ENCODE data around the gene FBXO47.
"Not testable (repeated sequence)": the region's sequence is repeated elsewhere in the genome, so short reads cannot be mapped to it uniquely, and the experiment has no call there.

Gene FBXO47

DNA sequence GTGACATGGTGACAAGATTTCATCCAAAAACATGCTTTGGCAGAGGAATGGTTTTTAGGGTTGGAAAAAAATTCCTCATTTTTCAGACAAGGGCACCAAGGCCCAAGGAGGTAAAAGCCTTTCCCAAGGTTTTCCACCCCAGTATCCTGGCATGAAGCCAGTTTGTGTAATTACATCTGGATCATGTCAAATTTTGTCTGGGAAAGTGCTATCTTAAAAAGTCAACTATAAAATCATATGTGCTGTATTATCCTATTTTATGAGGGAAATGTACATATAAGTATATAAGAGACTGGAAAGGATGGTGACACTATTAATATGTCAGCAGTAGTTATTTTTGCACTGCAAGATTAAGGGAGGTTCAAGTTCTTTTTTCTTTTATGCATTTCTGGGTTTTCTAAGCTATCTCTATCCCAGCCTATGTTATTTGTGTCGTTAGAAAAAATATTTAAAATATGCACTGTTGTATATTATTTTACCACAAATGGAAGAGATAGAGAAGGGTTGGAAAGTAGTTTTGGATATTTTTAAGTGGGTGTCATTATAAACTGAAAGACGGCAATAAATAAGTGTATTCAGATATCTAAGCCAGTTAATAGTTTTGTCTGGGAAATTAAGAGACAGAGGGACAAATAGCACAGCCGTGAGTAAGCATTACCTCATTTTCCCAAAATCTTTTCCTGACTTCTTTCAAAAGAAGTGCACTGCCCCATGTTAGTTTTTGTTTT lies 13.5 kb upstream of the FBXO47 start:
- no peak for DNase-seq (ENCODE audit: low read depth in 2 of 2)

DNA sequence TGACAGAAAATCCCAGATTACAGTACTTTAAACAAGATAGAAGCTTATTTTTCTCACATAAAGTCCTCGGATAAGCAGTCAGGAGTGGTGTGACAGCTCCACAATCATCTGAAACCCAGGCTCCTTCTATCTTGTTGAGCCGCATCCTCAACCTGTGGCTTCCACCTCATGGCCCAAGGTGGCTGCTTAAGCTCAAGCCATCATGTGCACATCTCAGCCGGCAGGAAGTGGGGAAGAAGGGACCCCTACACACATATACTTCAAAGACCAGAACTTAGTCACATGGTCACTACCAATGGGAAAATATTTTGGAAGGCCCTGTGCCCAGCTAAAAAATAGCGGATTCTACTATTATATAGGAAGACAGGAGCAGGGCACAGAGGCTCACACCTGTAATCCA lies 11.0 kb upstream of the FBXO47 start:
- DNase-seq (ENCODE audit: low read depth in 2 of 2): no peak

- DNase-seq (ENCODE audit: low read depth in 2 of 2): not testable (repeated sequence)
Observed at GRCh38 chr17:38976187-38976551, 9.0 kb upstream of the FBXO47 start.

DNA sequence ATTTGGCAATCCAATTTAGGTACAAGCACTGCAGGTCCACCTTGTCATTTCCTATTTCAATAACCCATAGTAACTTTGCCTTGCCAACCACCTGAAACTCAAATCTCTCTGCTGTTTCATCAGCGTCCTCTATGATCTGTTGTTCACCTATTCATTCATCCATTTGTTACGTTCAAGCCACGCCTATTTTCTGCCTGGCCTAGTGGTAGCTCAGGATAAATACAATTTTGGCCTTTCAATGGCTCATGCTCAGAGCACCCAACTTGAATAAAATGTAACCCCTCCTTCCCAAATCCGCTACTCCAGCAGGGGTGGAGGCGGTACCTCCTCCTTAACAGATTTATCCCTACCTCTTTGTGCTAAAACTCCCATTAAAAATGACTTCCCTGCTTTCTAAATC lies 3.6 kb upstream of the FBXO47 start:
- DNase-seq (ENCODE audit: low read depth in 2 of 2): no peak

DNA sequence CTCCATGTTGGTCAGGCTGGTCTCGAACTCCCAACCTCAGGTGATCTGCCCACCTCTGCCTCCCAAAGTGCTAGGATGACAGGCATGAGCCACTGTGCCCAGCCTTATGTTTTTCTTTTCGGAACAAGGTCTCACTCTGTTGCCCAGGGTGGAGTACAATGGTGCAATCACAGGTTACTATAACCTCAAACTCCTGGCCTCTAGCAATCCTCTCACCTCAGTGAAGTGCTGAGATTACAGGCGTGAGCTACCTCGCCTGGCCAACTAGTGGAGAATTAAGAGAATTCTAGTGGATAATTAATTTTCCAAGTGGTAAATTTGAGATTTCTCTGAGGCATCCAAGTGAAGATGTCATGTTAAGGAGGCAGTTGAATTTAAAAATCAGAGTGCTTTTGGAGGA lies 2.9 kb upstream of the FBXO47 start:
- DNase-seq (ENCODE audit: low read depth in 2 of 2): no peak

GRCh38 chr17:38969281-38969680 lies 2.1 kb upstream of the FBXO47 start:
- no peak for DNase-seq (ENCODE audit: low read depth in 2 of 2)

DNA sequence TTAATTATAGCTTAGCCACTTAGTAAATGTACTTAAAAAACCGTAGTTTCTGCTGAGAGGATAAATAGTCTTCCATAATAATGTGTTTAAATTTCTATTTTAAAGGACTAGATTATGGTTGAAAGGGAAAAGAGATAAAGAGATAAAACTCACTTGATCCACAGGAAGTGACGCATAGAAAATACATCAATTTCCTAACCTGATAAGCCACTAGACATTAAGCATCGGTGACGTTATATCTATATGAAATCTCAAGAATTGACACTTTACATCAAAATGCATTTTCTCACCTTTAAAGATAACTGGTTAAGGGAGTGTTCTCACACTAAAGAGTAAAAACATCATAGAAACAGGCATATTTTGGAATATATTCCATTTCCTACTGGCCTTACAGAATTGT lies 5.8 kb downstream of the FBXO47 start:
- no peak for DNase-seq (ENCODE audit: low read depth in 2 of 2)

DNA sequence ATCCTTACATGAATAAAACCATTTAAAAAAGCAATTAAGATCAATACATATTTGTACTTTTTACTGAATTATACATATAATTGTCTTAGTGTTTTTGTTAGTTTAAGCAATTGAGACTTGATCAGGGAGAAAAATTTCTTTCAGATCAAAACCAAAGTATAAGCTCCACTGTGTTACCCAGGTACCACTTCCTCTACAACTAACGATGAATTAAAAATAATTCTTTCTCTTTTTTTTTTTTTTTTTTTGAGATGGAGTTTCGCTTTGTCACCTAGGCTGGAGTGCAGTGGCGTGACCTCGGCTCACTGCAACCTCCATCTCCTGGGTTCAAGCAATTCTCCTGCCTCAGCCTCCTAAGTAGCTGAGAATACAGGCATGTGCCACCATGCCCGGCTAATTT lies 6.8 kb downstream of the FBXO47 start:
- DNase-seq (ENCODE audit: low read depth in 2 of 2): no peak

DNA sequence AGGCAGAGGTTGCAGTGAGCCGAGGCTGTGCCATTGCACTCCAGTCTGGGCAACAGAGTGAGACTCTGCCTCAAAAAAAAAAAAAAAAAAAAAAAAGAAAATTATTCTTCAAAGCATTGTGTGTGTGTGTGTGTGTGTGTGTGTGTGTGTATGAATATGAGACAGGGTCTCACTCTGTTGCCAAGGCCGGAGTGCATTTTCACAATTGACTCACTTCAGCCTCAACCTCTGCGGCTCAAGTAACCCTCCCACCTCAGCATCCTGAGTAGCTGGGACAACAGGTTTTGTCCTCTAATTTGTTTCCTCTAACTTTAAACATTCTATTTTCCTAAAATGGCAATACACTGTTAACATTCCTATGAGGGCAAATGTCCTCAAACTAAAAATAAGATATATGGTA lies 7.7 kb downstream of the FBXO47 start:
- no peak for DNase-seq (ENCODE audit: low read depth in 2 of 2)

DNA sequence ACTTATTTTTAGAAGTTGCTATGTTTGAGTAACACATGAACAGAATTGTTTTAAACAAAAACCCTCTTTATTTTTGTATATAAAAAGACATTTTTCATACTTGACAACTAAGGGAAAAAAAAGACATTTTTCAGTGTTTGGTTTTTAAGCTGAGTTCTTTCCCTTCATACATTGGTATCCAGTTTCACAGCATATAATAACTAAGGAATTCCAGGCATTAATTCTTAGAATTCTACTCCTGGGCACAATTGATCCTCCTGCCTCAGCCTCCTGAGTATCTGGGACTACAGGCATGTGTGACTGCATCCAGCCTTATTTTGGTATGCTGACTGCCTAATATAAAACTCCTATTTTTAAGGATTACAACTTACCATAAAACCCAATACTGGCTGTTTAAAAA lies 8.4 kb downstream of the FBXO47 start:
- no peak for DNase-seq (ENCODE audit: low read depth in 2 of 2)

DNA sequence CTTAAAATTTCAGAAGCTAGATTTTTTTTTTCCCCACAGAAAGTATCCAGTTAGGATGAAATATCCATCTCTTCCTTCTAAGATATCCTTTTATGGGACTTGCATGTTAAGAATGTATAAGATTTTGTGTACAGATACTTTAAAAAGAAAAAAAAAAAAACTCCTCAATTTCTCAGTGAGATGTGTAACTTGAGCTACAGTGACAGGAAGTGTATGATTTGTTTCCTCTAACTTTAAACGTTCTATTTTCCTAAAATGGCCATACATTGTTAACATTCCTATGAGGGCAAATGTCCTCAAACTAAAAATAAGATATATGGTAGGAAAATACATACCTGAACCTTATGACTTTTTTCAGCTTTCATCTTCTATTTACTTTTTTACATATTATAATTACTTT lies 8.9 kb downstream of the FBXO47 start:
- no peak for DNase-seq (ENCODE audit: low read depth in 2 of 2)

- not testable (repeated sequence) for DNase-seq (ENCODE audit: low read depth in 2 of 2)
Observed at GRCh38 chr17:38953800-38954199, 13.4 kb downstream of the FBXO47 start.

DNA sequence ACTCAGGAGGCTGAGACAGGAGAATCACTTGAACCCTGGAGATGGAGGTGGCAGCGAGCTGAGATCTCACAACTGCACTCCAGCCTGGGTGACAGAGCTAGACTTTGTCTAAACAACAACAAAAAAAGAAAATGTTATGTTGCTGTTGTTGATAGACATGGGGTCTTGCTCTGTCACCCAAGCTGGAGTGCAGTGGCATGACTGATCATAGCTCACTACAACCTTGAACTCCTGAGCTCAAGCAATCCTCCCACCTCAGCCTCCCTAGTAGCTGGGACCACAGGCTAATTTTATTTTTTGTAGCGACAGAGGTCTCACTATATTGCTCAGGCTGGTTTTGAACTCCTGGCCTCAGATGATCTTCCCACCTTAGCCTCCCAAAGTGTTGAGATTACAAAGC lies 20.0 kb downstream of the FBXO47 start:
- DNase-seq (ENCODE audit: low read depth in 2 of 2): no peak

DNA sequence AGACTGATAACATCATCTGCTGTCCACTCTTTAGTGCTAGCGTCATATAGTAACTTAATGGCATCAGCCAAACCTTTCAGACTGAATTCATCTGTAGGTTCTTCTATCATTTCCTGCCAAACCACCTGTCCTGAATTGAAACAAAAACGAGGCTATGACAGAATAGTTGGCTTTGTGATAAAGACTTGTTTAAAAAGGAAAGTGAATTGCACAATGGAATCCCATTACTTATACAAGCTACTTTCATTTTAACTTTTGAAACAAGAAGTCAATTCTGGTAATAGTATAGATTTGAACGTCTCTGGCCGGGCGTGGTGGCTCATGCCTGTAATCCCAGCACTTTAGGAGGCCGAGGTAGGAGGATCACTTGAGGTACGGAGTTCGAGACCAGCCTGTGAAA lies 23.6 kb downstream of the FBXO47 start:
- DNase-seq (ENCODE audit: low read depth in 2 of 2): no peak

GRCh38 chr17:38942696-38943334 lies 24.4 kb downstream of the FBXO47 start:
- DNase-seq (ENCODE audit: low read depth in 2 of 2): no peak

- no peak for DNase-seq (ENCODE audit: low read depth in 2 of 2)
Observed at GRCh38 chr17:38940404-38940803, 26.8 kb downstream of the FBXO47 start.

- DNase-seq (ENCODE audit: low read depth in 2 of 2): no peak
Observed at GRCh38 chr17:38939987-38940386, 27.2 kb downstream of the FBXO47 start.

GRCh38 chr17:38933962-38934361 lies 33.2 kb downstream of the FBXO47 start:
- DNase-seq (ENCODE audit: low read depth in 2 of 2): not testable (repeated sequence)

DNA sequence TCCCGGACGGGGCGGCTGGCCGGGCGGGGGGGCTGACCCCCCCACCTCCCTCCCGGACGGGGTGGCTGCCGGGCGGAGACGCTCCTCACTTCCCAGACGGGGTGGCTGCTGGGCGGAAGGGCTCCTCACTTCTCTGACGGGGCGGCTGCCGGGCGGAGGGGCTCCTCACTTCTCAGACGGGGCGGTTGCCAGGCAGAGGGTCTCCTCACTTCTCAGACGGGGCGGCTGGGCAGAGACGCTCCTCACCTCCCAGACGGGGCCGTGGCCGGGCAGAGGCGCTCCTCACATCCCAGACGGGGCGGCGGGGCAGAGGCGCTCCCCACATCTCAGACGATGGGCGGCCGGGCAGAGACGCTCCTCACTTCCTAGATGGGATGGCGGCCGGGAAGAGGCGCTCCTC lies 36.4 kb downstream of the FBXO47 start:
- DNase-seq (ENCODE audit: low read depth in 2 of 2): not testable (repeated sequence)

DNA sequence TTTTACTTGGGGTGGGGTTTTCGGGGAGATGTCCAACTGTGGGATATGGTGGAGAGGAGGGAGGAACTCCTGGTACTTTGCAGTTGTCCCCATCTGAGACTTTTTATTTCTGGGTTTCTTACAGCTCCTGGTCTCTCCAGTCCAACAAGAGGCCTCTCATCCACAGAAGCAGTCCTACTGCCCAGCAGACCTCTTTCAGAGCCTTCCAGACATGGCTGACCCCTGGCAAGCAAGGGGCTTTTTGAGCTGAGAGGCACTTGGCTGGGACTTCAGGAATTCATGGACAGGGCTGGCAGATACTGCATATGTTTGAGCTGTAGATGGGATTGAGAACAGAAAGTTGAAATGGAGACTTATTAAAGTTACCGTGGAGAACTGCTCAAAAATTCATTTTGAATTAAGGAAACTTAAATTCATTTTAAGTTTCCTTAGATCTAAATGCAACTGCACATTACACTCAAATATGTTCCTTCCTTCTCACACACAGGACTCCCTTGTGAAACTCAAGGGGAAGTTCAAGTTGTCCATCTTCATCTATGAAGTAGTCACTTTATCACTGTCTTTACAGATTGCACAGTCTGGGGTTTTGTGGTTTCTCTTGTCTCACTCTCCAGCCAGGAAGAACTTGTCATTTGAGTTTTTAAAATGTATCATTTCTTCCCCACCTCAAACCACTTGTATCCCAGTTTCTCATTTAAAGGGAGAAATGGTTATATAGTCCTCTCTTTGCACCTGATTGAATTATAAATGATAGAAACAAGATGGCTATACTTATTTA lies 40.7 kb downstream of the FBXO47 start:
- no peak for DNase-seq (ENCODE audit: low read depth in 2 of 2)

- no peak for DNase-seq (ENCODE audit: low read depth in 2 of 2)
Observed at GRCh38 chr17:38925263-38925995, 41.8 kb downstream of the FBXO47 start, which contains the start of gene LASP1NB. Gene LASP1NB (plus strand): TSS chr17:38925614.

All from stimulated activated CD8-positive, alpha-beta memory T cell treated with anti-CD3 and anti-CD28 coated beads, Interleukin-2, amount 100 ng/mL, for 1 hour (primary cell).